ENCODE results near the gene TBC1D5. TPM values are rescaled to one million over a fixed set of nuclear protein-coding genes. Genes with fewer than 3 reads are reported as not detected.

TBC1D5 gene
- total RNA-seq, 3 donors from 2014 or later, result 33.1 to 56.1 (median 44.1) TPM

DNA sequence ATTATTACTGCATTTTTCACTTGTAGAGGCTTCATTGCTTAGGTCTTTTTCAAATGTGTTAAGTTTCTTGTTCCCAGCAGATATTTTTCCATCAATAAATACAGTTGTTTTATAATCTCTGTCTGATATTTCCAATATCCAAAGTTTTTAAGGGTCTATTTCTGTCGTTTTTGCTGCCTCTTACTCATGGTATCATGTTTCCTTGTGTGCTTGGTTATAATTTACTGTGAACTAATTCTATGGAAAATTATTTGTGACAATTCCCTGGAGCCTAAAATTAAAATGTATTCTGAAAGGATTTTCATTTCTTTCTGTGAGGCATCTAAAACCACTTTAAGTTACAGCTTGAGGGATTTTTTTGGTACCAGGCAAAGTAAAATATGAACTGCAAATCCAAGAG is 17.5 kb downstream of the TBC1D5 start:
- ATAC-seq (no peak), DNase-seq (no peak)
- Histone ChIP-seq H3K4me1 (ENCODE audit: low read depth) (no peaks in the 10 kb centered on the region), H3K9me3 (peaks cover 5% of the 10 kb centered on the region), H3K4me3 (no peak overlapping the region), H3K36me3 (ENCODE audit: low read depth) (no peaks in the 10 kb centered on the region)
- no peak for TF ChIP-seq CTCF (IDR thresholded peaks at IDR 0.05)
- intact Hi-C loops (cut with DNase I, micrococcal nuclease), result no loop called here

DNA sequence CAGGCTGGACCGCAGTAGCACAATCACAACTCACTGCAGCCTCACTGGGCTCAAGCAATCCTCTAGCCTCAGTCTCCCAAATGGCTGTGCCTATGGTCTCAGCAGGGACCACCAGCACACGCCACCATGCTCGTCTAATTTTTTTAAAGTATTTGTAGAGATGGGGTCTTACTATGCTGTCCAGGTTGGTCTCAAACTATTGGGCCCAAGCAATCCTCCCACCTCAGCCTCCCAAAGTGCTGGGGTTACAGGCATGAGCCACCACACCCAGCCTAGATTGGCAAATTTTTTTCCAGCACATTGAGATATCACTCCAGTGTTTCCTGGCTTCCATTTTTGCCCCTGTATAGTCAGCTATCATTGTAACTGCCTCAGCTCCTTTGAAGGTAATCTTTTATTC is 18.3 kb downstream of the TBC1D5 start:
- H3K4me1 ChIP-seq (ENCODE audit: low read depth), result no peaks in the 10 kb centered on the region
- intact Hi-C loops (cut with DNase I, micrococcal nuclease), result no loop called here
- no peak for TF ChIP-seq CTCF (IDR thresholded peaks at IDR 0.05)
- H3K4me3 ChIP-seq, result no peak overlapping the region
- peaks cover 5% of the 10 kb centered on the region for H3K9me3 ChIP-seq
- ATAC-seq (no peak), DNase-seq (no peak)
- H3K36me3 ChIP-seq (ENCODE audit: low read depth), result no peaks in the 10 kb centered on the region

- no peak for DNase-seq
- H3K36me3 ChIP-seq (ENCODE audit: low read depth), result no peaks in the 10 kb centered on the region
- intact Hi-C loops (cut with DNase I, micrococcal nuclease), result no loop called here
- no peak for TF ChIP-seq CTCF (IDR thresholded peaks at IDR 0.05)
- H3K4me1 ChIP-seq (ENCODE audit: low read depth), result no peaks in the 10 kb centered on the region
- H3K9me3 ChIP-seq, result peaks cover 13% of the 10 kb centered on the region
- no peak for ATAC-seq
- H3K4me3 ChIP-seq, result no peak overlapping the region
Observed at GRCh38 chr3:17717411-17717810, 25.0 kb downstream of the TBC1D5 start.

DNA sequence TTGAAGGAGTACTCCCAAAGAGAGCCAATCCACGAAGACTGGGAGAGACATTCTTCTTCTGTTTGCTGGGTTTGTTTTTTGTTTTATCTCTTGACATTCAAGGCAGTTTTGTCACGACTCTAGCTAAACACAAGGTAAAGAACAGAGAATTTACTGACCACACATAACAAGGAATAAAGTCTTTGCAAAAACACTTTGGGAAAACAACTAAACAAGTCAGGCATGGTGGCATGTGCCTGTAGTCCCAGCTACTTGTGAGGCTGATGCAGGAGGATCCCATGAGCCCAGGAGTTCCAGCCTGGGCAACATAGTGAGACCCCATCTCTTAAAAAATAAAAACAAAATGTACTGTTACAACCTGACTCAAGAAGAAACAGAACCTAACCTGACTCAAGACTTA is 28.0 kb downstream of the TBC1D5 start:
- no peak for TF ChIP-seq CTCF (IDR thresholded peaks at IDR 0.05)
- intact Hi-C loops (cut with DNase I, micrococcal nuclease), result no loop called here
- no peaks in the 10 kb centered on the region for H3K36me3 ChIP-seq (ENCODE audit: low read depth)

DNA sequence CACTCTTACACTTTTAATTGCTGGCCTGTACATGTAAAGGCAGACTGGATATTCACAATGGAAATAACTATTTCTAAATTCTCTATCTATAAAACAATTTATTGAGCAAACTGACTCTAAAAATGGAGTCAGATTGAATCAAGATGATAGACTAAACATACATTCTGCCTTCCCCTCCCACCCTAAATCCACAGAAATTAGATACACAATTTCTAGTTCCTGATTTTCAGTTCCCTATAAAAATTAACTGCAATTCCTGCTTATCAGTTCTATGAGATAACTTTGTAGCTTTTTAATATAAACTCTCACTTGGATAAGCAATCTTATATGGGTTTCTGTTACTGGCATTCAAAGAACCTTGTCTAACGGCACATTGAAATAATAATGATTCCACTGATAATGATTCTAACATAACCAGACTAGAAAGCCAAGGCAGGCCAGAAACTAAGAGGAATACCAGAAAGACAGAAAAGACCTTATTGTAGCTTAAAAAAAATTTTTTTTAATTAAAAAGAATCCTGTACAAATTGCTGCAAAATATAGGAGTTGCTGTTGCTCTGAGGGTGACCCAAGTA is 33.1 kb downstream of the TBC1D5 start:
- no peak for DNase-seq

More for the DNA sequence above, 28.0 kb downstream of the TBC1D5 start:
- DNase-seq (no peak), ATAC-seq (no peak)
- Histone ChIP-seq H3K9me3 (peaks cover 13% of the 10 kb centered on the region), H3K4me3 (no peak overlapping the region), H3K4me1 (ENCODE audit: low read depth) (no peaks in the 10 kb centered on the region)

More for the DNA sequence above, 33.1 kb downstream of the TBC1D5 start:
- no peak for ATAC-seq
- intact Hi-C loops (cut with DNase I, micrococcal nuclease), result no loop called here
- no peaks in the 10 kb centered on the region for H3K36me3 ChIP-seq (ENCODE audit: low read depth)
- H3K9me3 ChIP-seq, result peaks cover 1% of the 10 kb centered on the region
- no peak for TF ChIP-seq CTCF (IDR thresholded peaks at IDR 0.05)
- H3K4me3 ChIP-seq, result no peak overlapping the region
- no peaks in the 10 kb centered on the region for H3K4me1 ChIP-seq (ENCODE audit: low read depth)

Data from mucosa of descending colon (tissue), 3 donors.